Measurements from ENCODE around the gene KMT2A.

DNA sequence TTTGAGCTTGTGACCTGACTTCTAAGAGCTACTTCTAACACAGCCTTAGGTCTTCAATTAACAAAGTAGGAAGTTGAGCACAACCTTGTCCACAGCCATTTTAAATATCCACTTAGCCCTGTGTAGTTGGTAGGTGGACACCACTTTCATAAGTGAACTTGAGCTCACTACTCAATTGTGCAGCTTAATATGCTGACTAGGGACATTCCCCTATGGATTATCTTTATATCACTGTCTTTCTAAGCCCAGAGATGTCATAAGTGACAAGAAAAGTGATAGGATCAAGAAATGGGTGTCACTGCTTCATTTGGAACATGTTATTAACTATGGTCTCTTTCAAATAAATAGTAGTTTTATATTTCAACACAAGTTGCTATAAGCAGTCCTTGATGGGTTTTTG lies 38.8 kb upstream of the KMT2A start:
- TF ChIP-seq, protein P1, sequence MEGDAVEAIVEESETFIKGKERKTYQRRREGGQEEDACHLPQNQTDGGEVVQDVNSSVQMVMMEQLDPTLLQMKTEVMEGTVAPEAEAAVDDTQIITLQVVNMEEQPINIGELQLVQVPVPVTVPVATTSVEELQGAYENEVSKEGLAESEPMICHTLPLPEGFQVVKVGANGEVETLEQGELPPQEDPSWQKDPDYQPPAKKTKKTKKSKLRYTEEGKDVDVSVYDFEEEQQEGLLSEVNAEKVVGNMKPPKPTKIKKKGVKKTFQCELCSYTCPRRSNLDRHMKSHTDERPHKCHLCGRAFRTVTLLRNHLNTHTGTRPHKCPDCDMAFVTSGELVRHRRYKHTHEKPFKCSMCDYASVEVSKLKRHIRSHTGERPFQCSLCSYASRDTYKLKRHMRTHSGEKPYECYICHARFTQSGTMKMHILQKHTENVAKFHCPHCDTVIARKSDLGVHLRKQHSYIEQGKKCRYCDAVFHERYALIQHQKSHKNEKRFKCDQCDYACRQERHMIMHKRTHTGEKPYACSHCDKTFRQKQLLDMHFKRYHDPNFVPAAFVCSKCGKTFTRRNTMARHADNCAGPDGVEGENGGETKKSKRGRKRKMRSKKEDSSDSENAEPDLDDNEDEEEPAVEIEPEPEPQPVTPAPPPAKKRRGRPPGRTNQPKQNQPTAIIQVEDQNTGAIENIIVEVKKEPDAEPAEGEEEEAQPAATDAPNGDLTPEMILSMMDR (IDR thresholded peaks at IDR 0.05), result no peak
- no peak for TF ChIP-seq POLR2A (IDR thresholded peaks at IDR 0.05)
